ENCODE results near the gene GAS7. TPM values are rescaled to one million over a fixed set of nuclear protein-coding genes. Genes with fewer than 3 reads are reported as not detected.

GAS7 gene
- total RNA-seq, 3 donors from 2014 or later (not counting 1 experiment from before 2014, with no cell fraction given), result 70.7 to 89.1 (median 84.8) TPM

DNA sequence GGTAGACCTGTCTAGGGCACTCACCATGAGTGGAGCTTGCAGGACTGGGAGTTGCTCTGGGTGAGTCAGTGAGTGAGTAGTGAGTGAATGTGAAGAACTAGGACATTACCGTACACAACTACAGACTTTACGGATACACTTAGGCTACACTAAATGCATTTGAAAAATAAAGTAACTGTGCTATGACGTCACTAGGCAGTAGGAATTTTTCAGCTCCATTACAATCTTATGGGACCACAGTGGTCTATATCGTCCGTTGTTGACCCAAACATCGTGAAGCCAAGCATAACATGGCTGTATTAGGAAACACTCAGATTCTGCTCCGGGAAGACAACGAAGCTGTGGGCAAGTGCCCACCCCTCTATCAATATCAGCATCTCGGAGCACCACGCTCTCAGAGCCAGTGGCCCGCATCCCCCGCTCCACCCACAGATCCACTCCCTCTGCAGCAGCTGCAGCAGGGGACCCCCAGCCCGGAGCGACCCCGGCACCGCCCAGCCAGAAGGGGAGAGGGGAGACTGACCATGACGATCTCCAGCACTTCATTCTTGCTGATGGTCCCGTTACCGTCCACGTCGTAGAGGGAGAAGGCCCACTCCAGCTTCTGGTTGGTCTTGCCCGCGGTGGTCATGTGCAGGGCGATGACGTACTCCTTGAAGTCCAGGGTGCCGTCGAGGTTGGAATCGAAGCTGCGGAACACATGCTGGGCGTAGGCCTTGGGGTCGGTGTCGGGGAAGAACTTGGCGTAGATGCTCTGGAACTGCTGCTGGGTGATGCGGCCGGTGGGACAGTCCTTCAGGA, 293.9 kb downstream of the GAS7 start:
- Histone ChIP-seq H3K4me1 (ENCODE audit: control insufficient read depth, insufficient read depth, low read length) (no peaks in the 10 kb centered on the region), H3K27ac (ENCODE audit: low read length) (no peak overlapping the region), H3K36me3 (ENCODE audit: control insufficient read depth, insufficient read depth, low read length) (no peaks in the 10 kb centered on the region), H3K9me3 (ENCODE audit: control insufficient read depth, insufficient read depth, low read length) (no peaks in the 10 kb centered on the region), H3K4me3 (ENCODE audit: low read length) (no peak overlapping the region), H3K27me3 (ENCODE audit: control insufficient read depth, insufficient read depth, low read length) (no peaks in the 10 kb centered on the region)
- Mint-ChIP-seq H3K9me3 (no peaks in the 10 kb centered on the region), H3K4me1 (peaks cover 4 to 8% of the 10 kb centered on the region in 2 donors), H3K27ac (no peak overlapping the region), H3K4me3 (no peak overlapping the region), H3K27me3 (ENCODE audit: low read depth in 2 of 2) (peaks cover 0 to 3% of the 10 kb centered on the region in 2 donors), H3K36me3 (no peaks in the 10 kb centered on the region)
- intact Hi-C loops (cut with micrococcal nuclease), result loop anchor here (5.0 kb wide), 1 partner anchor 713 kb away; no protein-coding TSS in a partner anchor
- TF ChIP-seq, protein P1, sequence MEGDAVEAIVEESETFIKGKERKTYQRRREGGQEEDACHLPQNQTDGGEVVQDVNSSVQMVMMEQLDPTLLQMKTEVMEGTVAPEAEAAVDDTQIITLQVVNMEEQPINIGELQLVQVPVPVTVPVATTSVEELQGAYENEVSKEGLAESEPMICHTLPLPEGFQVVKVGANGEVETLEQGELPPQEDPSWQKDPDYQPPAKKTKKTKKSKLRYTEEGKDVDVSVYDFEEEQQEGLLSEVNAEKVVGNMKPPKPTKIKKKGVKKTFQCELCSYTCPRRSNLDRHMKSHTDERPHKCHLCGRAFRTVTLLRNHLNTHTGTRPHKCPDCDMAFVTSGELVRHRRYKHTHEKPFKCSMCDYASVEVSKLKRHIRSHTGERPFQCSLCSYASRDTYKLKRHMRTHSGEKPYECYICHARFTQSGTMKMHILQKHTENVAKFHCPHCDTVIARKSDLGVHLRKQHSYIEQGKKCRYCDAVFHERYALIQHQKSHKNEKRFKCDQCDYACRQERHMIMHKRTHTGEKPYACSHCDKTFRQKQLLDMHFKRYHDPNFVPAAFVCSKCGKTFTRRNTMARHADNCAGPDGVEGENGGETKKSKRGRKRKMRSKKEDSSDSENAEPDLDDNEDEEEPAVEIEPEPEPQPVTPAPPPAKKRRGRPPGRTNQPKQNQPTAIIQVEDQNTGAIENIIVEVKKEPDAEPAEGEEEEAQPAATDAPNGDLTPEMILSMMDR (IDR thresholded peaks at IDR 0.05), result no peak
- DNase-seq (no peak), ATAC-seq (no peak)
- WGBS (ENCODE audit: insufficient coverage), result 95% methylated on average over 35 of the region's 35 CpGs

DNA sequence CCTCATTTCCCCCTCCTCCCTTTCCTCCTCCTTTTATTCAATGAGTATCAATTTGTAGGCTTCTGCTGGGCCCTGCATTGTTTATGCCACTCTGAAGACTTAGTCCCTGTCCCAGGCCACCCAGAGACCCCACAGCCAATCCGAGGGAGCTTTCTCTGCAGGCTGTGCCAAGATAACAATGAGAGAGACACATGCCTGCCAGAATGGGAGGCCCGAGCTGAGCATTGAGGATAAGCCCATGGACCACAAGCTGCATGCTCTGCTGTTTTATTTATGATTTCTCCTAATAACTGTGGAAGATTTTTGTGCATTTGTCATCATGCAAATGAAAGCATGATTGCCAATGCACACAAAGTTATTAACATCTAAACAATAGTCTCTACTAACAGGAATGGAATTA, 296.3 kb downstream of the GAS7 start:
- Histone ChIP-seq H3K27me3 (ENCODE audit: control insufficient read depth, insufficient read depth, low read length) (no peaks in the 10 kb centered on the region), H3K9me3 (ENCODE audit: control insufficient read depth, insufficient read depth, low read length) (no peaks in the 10 kb centered on the region), H3K36me3 (ENCODE audit: control insufficient read depth, insufficient read depth, low read length) (no peaks in the 10 kb centered on the region), H3K4me3 (ENCODE audit: low read length) (no peak overlapping the region), H3K27ac (ENCODE audit: low read length) (no peak overlapping the region), H3K4me1 (ENCODE audit: control insufficient read depth, insufficient read depth, low read length) (no peaks in the 10 kb centered on the region)
- TF ChIP-seq, protein P1 (IDR thresholded peaks at IDR 0.05), result no peak
- Mint-ChIP-seq H3K27me3 (ENCODE audit: low read depth in 2 of 2) (peaks cover under 1 to 6% of the 10 kb centered on the region in 2 donors), H3K27ac (no peak overlapping the region), H3K4me1 (peaks cover 0 to 4% of the 10 kb centered on the region in 2 donors), H3K36me3 (no peaks in the 10 kb centered on the region), H3K4me3 (no peak overlapping the region), H3K9me3 (no peaks in the 10 kb centered on the region)
- intact Hi-C loops (cut with micrococcal nuclease), result no loop called here
- ATAC-seq, result no peak
- no peak for DNase-seq
- WGBS (ENCODE audit: insufficient coverage), result 50% methylated on average over 2 of the region's 2 CpGs

DNA sequence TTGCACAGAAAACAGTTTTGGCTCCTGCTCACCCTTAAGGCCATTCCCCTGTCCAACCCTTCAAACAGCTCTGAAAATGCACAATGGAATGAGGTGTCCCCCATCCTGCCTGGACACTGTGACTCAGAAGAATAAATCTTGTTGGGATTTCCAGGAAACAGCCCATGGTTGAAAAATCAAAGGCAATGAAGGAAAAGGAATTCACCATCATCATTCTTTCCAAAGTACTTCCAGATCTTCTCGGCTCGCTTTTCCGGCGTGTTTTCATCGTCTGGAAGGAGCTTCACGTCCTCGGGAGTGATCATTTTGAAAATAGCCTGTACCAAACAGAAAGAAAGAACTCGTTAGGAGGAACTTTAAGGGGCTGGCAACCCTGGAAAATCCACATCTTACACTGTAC, 297.6 kb downstream of the GAS7 start:
- no peaks in the 10 kb centered on the region for H3K9me3 ChIP-seq (ENCODE audit: control insufficient read depth, insufficient read depth, low read length)
- WGBS (ENCODE audit: insufficient coverage), result 35% methylated on average over 8 of the region's 8 CpGs
- no peak overlapping the region for H3K27ac ChIP-seq (ENCODE audit: low read length)
- H3K27me3 Mint-ChIP-seq (ENCODE audit: low read depth in 2 of 2), result peaks cover 6 to 7% of the 10 kb centered on the region in 2 donors
- intact Hi-C loops (cut with micrococcal nuclease), result no loop called here
- TF ChIP-seq, protein P1 (IDR thresholded peaks at IDR 0.05), result no peak
- no peaks in the 10 kb centered on the region for H3K4me1 ChIP-seq (ENCODE audit: control insufficient read depth, insufficient read depth, low read length)
- H3K27me3 ChIP-seq (ENCODE audit: control insufficient read depth, insufficient read depth, low read length), result no peaks in the 10 kb centered on the region
- no peaks in the 10 kb centered on the region for H3K9me3 Mint-ChIP-seq
- no peaks in the 10 kb centered on the region for H3K36me3 Mint-ChIP-seq
- no peaks in the 10 kb centered on the region for H3K36me3 ChIP-seq (ENCODE audit: control insufficient read depth, insufficient read depth, low read length)
- no peak overlapping the region for H3K4me3 Mint-ChIP-seq
- no peak for ATAC-seq
- DNase-seq, result no peak
- no peak overlapping the region for H3K27ac Mint-ChIP-seq
- H3K4me3 ChIP-seq (ENCODE audit: low read length), result no peak overlapping the region
- H3K4me1 Mint-ChIP-seq, result peaks cover 5 to 8% of the 10 kb centered on the region in 2 donors

Measured in natural killer cell (primary cell).